Measurements from ENCODE around the gene GASK1A.

DNA sequence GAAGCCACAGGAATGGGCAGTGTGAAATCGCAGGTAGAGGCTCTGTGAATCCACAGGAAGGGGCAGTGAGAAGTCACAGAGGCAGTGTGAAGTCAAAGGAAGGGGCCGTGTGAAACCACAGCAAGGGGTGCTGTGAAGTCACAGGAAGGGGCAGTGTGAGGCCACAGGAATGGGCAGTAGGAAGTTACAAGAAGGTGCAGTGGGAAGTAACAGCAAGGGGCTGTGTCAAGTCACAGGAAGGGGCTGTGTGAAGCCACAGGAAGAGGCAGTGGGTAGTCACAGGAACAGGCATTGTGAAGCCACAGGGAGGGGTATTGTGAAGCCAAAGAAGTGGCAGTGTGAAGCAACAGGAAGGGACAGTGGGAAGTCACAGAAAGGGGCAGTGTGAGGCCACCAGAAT lies 34.1 kb downstream of the GASK1A start:
- TF ChIP-seq POLR2A (IDR thresholded peaks at IDR 0.05; ENCODE audit: low read depth, low read length) (no peak), JUN (IDR thresholded peaks at IDR 0.05; ENCODE audit: borderline replicate concordance, insufficient read depth, insufficient read length, low read depth) (no peak), EZH2 (IDR thresholded peaks at IDR 0.05; ENCODE audit: borderline replicate concordance, low read depth, low read length, severe bottlenecking) (no peak)
- TF ChIP-seq, protein P1, sequence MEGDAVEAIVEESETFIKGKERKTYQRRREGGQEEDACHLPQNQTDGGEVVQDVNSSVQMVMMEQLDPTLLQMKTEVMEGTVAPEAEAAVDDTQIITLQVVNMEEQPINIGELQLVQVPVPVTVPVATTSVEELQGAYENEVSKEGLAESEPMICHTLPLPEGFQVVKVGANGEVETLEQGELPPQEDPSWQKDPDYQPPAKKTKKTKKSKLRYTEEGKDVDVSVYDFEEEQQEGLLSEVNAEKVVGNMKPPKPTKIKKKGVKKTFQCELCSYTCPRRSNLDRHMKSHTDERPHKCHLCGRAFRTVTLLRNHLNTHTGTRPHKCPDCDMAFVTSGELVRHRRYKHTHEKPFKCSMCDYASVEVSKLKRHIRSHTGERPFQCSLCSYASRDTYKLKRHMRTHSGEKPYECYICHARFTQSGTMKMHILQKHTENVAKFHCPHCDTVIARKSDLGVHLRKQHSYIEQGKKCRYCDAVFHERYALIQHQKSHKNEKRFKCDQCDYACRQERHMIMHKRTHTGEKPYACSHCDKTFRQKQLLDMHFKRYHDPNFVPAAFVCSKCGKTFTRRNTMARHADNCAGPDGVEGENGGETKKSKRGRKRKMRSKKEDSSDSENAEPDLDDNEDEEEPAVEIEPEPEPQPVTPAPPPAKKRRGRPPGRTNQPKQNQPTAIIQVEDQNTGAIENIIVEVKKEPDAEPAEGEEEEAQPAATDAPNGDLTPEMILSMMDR (IDR thresholded peaks at IDR 0.05; ENCODE audit: extremely low read depth in 1 of 2, insufficient read depth in 1 of 2, low read depth in 1 of 2, low read length in 2 of 2) = no peak
- TF ChIP-seq, protein P2, sequence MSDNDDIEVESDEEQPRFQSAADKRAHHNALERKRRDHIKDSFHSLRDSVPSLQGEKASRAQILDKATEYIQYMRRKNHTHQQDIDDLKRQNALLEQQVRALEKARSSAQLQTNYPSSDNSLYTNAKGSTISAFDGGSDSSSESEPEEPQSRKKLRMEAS (IDR thresholded peaks at IDR 0.05; ENCODE audit: insufficient read depth, insufficient read length) = no peak

All from endothelial cell of umbilical vein (primary cell).